Vagina (tissue), 2 donors: ENCODE measurements around the gene CFAP97. TPM values are rescaled to one million over a fixed set of nuclear protein-coding genes. Genes with fewer than 3 reads are reported as not detected.
"Not testable (repeated sequence)": the region's sequence is repeated elsewhere in the genome, so short reads cannot be mapped to it uniquely, and the experiment has no call there.

Experiments
- DNase-seq, 2 donors: peaks; one replicate each; pipeline ENCODE4 v3.0.0-alpha.2; 2017; ENCODE audit errors: extremely low spot score in 2 of 2
- H3K27ac ChIP-seq: fragments of 200-600 bp; sonication (generic); one replicate; pipeline ENCODE4 v1.5.1; 2019
- H3K27me3 ChIP-seq: fragments of 200-600 bp; sonication (generic); one replicate; pipeline ENCODE4 v1.5.1; 2019
- H3K36me3 ChIP-seq, 2 donors: fragments of 200-600 bp; sonication (generic); one replicate each; pipeline ENCODE4 v1.5.1; 2017 to 2019
- H3K4me1 ChIP-seq: fragments of 200-600 bp; sonication (generic); one replicate; pipeline ENCODE4 v1.5.1; 2019
- H3K4me3 ChIP-seq, 2 donors: fragments of 200-600 bp; sonication (generic); 1 replicate in 1 of 2; 2 replicates in 1 of 2; pipeline ENCODE4 v1.5.1; 2016 to 2019
- H3K9me3 ChIP-seq: fragments of 200-600 bp; sonication (generic); one replicate; pipeline ENCODE4 v1.5.1; 2019
- POLR2A ChIP-seq, 2 donors: fragments of 450-650 bp; IDR thresholded peaks; one replicate each; pipeline ENCODE4 v1.6.1; 2017; ENCODE audit warnings: antibody characterized with exemption in 2 of 2, mild to moderate bottlenecking in 2 of 2, moderate library complexity in 2 of 2
- POLR2AphosphoS5 ChIP-seq, 2 donors: sonication (generic); formaldehyde crosslinking; IDR thresholded peaks; one replicate each; pipeline ENCODE4 v1.9.0; 2017; ENCODE audit warnings: antibody characterized with exemption in 2 of 2, mild to moderate bottlenecking in 2 of 2, low read depth in 1 of 2; ENCODE audit not compliant: insufficient read depth in 1 of 2
- intact Hi-C: fragments of 100-400 bp; cut with DNase I; formaldehyde crosslinking; loops from one replicate; pipeline ENCODE4 v1.15.1; 2023
- total RNA-seq: library from RNA; depleted of rRNA; stranded (reverse); fragments of >200 nt; gene quantifications from one replicate; pipeline ENCODE4 v1.2.3, GENCODE V29; 2016
- TF ChIP-seq, protein P1 (sequence below), 3 experiments: fragments of 450-650 bp in 2 of 3; fragments of 200-600 bp in 1 of 3; sonication (generic) in 1 of 3; IDR thresholded peaks; one replicate each; pipeline ENCODE4 v1.5.1; 2017 to 2019; ENCODE audit warnings: antibody characterized with exemption in 3 of 3, mild to moderate bottlenecking in 2 of 3, moderate library complexity in 2 of 3

CFAP97 gene
- total RNA-seq, 1 donor from 2014 or later: 28.5 TPM

DNA sequence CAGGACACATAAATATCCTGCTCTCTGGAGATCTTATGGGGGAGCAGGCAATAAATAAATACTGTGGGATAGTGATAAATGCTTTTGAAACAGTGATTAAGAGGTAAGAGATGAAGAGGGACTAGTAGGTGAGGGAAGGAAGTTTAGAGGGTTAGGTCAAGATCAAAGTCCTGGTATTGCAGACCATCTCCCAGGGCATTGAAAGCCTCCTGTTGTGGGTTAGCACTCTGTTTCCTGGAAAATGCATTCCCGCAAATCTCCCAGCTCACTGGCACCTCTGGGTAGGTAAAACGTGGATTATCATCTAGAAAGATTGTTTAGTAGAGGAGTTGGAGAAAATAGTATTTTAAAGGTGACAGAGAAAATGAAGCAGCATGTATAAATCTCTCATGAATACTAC is 7.8 kb upstream of the CFAP97 start:
- no peak overlapping the region for H3K27ac ChIP-seq
- no peak for DNase-seq
- H3K27me3 ChIP-seq: no peaks in the 10 kb centered on the region
- no peaks in the 10 kb centered on the region for H3K9me3 ChIP-seq
- H3K36me3 ChIP-seq: no peaks in the 10 kb centered on the region
- peaks cover 32% of the 10 kb centered on the region for H3K4me1 ChIP-seq
- intact Hi-C loops: no loop called here
- TF ChIP-seq POLR2AphosphoS5 (IDR thresholded peaks at IDR 0.05; ENCODE audit: insufficient read depth in 1 of 2, low read depth in 1 of 2) (no peak), POLR2A (IDR thresholded peaks at IDR 0.05) (no peak)
- TF ChIP-seq, protein P1, sequence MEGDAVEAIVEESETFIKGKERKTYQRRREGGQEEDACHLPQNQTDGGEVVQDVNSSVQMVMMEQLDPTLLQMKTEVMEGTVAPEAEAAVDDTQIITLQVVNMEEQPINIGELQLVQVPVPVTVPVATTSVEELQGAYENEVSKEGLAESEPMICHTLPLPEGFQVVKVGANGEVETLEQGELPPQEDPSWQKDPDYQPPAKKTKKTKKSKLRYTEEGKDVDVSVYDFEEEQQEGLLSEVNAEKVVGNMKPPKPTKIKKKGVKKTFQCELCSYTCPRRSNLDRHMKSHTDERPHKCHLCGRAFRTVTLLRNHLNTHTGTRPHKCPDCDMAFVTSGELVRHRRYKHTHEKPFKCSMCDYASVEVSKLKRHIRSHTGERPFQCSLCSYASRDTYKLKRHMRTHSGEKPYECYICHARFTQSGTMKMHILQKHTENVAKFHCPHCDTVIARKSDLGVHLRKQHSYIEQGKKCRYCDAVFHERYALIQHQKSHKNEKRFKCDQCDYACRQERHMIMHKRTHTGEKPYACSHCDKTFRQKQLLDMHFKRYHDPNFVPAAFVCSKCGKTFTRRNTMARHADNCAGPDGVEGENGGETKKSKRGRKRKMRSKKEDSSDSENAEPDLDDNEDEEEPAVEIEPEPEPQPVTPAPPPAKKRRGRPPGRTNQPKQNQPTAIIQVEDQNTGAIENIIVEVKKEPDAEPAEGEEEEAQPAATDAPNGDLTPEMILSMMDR (IDR thresholded peaks at IDR 0.05): no peak
- no peak overlapping the region for H3K4me3 ChIP-seq

DNA sequence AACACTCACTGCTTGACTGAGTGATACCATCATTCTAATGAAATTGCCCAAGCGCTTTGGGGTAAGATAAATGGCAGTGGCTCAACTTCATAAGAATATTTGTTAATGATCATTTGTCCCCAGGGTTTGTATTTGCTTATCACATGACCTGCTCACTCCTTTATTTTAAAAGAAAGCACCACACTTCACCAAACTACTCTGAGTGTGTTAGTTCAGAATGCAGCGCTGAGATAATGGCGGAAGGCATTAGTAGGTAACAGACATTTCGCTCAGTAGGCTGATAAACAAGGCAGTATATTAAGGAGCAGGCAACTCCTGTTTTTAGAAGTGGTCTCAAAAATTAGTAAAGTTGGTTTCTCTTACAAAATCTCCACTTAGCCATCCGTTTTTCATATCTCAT is 7.2 kb upstream of the CFAP97 start:
- peak overlapping the region; percentile 62 to 68 for H3K4me3 ChIP-seq
- DNase-seq: no peak
- H3K27me3 ChIP-seq: no peaks in the 10 kb centered on the region
- H3K9me3 ChIP-seq: no peaks in the 10 kb centered on the region
- TF ChIP-seq POLR2AphosphoS5 (IDR thresholded peaks at IDR 0.05; ENCODE audit: insufficient read depth in 1 of 2, low read depth in 1 of 2): no peak
- TF ChIP-seq, protein P1 (IDR thresholded peaks at IDR 0.05): no peak
- TF ChIP-seq POLR2A (IDR thresholded peaks at IDR 0.05): no peak
- H3K36me3 ChIP-seq: no peaks in the 10 kb centered on the region
- peaks cover 32% of the 10 kb centered on the region for H3K4me1 ChIP-seq
- peak overlapping the region; percentile 89 for H3K27ac ChIP-seq
- intact Hi-C loops: no loop called here

DNA sequence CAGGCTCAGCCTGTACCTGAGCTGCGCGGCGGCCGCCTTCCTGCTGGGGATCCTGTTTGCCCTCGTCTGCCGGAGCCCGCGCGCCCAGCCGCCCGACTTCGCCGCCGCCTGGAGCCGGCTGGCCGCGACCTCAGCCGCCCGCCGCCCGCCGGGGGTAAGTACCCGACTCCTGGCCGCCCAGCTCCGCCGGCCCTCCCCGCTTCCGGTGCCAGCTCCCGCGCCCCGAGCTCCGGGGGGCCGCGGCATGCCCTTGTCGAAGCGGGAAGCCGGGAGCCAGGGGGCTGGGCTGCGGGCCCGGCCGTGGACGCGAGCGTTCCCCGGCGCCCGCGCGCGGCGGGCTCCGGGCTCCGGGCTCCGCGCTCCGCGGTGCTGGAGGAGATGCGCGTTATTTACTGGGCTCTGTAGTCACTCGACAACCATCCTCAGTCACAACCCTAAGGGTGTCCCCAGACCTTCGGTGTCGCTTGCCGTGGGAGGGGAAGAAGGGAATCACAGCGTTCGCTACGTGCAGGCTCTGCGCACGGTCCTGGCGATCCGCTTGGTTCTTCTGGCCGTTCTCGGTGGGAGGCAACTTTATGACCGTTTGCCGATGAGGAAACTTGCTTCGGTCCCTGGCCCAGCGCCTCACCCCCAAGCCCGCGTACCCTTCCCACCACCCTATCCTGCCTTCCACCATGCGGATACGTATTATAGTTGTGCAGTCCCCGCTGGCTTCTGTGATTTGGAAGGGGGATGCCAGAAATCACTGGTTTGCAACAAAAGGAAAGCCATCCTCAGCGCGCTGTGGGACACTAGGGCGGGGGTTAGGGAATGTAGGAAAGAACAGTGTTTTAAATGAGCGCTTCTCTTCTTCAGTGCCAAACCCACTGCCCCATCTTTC is 6.5 kb upstream of the CFAP97 start:
- no peak for DNase-seq
- TF ChIP-seq POLR2A (IDR thresholded peaks at IDR 0.05): peak in 1 of 2 donors; percentile 21
- TF ChIP-seq POLR2AphosphoS5 (IDR thresholded peaks at IDR 0.05; ENCODE audit: insufficient read depth in 1 of 2, low read depth in 1 of 2): peak in 1 of 2 donors; percentile 54
- TF ChIP-seq, protein P1 (IDR thresholded peaks at IDR 0.05): no peak
- intact Hi-C loops: no loop called here

DNA sequence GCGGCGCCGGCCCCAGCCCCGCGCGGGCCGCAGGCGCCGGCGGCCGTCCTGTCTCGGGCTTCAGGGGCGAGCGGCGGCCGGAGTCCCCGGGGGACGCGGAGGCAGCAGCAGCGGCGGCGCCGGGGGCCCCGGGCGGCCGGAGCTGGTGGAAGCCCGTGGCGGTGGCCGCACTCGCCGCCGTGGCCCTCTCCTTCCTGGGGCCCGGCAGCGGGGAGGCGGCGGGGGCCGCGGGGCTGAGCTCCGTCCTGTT is 6.0 kb upstream of the CFAP97 start:
- H3K27ac ChIP-seq: peak overlapping the region; percentile 89
- DNase-seq, H3K27me3 ChIP-seq, H3K36me3 ChIP-seq, H3K9me3 ChIP-seq: not testable (repeated sequence)
- intact Hi-C loops: loop anchor here (5.0 to 10.0 kb wide), 2 partner anchors 185 to 1702 kb away; partner anchors contain the start of genes ANKRD37, ING2 and LRP2BP
- peaks cover 27% of the 10 kb centered on the region for H3K4me1 ChIP-seq
- H3K4me3 ChIP-seq: peak overlapping the region; percentile 62 to 68

More for the DNA sequence above, 6.5 kb upstream of the CFAP97 start:
- no peaks in the 10 kb centered on the region for H3K27me3 ChIP-seq
- H3K9me3 ChIP-seq: no peaks in the 10 kb centered on the region
- peak overlapping the region; percentile 62 to 68 for H3K4me3 ChIP-seq
- H3K27ac ChIP-seq: peak overlapping the region; percentile 89
- H3K4me1 ChIP-seq: peaks cover 27% of the 10 kb centered on the region
- H3K36me3 ChIP-seq: no peaks in the 10 kb centered on the region

DNA sequence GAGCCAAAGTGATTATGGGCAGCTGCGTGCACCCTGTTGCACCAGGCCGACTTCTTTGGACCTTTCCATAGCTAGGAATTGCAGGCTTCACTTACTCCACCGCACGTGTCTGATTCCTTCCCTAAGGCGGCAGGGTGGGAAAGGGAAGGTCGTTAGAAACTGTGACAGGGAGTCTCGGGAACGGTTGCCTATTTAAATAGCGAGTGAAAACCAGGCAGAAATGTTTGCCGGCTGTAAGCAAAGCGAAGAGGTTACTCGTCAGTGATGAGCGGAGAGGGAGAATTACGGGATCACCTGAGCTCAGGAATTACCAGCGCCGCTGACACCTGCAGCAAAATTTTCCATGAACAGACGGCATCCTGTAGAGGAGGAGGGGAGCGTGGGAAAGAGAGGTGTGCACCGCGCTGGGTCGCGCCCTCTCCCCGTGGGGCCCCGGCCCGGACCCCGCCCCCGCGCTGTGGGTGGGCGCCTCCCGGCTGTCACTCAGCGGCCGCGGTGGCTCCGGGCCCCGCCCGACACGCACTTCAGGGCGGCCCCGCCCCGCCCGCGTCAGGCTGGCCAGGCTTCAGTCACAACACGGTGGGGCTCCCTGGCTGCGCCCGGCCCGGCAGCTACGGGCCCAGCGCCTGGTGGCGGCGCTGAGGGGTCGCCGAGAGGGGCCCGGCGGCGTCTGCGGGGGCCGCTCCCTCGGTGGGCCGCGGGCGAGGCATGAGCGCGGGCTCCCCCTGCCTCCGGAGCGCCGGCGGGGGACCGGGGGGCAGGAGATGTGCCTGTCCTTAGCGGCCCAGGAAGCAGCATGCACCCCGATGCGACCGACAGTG is 5.4 kb upstream of the CFAP97 start, which contains the start of gene SNX25:
Gene SNX25 (plus strand): TSS at position 568 of the 821 bp plus-strand sequence. CDS start 229 bp downstream, at position 797.
- no peak for DNase-seq
- H3K27ac ChIP-seq: peak within 1 kb of the TSS; percentile 89
- TF ChIP-seq POLR2A (IDR thresholded peaks at IDR 0.05): peak; percentile 68 to 89
- TF ChIP-seq POLR2AphosphoS5 (IDR thresholded peaks at IDR 0.05; ENCODE audit: insufficient read depth in 1 of 2, low read depth in 1 of 2): peak; percentile 16 to 62
- TF ChIP-seq, protein P1 (IDR thresholded peaks at IDR 0.05): no peak
- H3K4me3 ChIP-seq: peak within 1 kb of the TSS; percentile 62 to 68
- no peaks in the 10 kb centered on the region for H3K9me3 ChIP-seq
- no peaks in the 10 kb centered on the region for H3K36me3 ChIP-seq
- H3K4me1 ChIP-seq: peaks cover 29% of the 10 kb centered on the region
- intact Hi-C loops: loop anchor here (5.0 to 10.0 kb wide), 2 partner anchors 186 to 1702 kb away; partner anchors contain the start of genes ANKRD37, ING2 and LRP2BP
- no peaks in the 10 kb centered on the region for H3K27me3 ChIP-seq
